PFSK-1 (cell line): Measurements from ENCODE around the gene NHP2.

Experiments
- POLR2AphosphoS5 ChIP-seq: IDR thresholded peaks from 2 replicates; pipeline ENCODE4 v1.6.1; 2012; ENCODE audit warnings: low read depth, mild to moderate bottlenecking, control low read depth, low read length, moderate library complexity
- SIN3A ChIP-seq: IDR thresholded peaks from 2 replicates; pipeline ENCODE4 v1.6.1; 2012; ENCODE audit warnings: mild to moderate bottlenecking, low read length, moderate library complexity, borderline replicate concordance; ENCODE audit not compliant: insufficient read depth

GRCh38 chr5:178201927-178202235 is 48.2 kb upstream of the NHP2 start:
- no peak for TF ChIP-seq SIN3A
- no peak for TF ChIP-seq POLR2AphosphoS5
